Activated CD8-positive, alpha-beta memory T cell treated with anti-CD3 and anti-CD28 coated beads for 24 hours (primary cell): ENCODE data around the gene TMEM150C.
"Not testable (repeated sequence)": the region's sequence is repeated elsewhere in the genome, so short reads cannot be mapped to it uniquely, and the experiment has no call there.

Source experiments
- DNase-seq: peaks from one replicate; pipeline ENCODE4 v3.0.0-alpha.2; 2020

The TMEM150C gene

GRCh38 chr4:82510216-82510615 lies 51.6 kb downstream of the TMEM150C start:
- DNase-seq, result no peak

DNA sequence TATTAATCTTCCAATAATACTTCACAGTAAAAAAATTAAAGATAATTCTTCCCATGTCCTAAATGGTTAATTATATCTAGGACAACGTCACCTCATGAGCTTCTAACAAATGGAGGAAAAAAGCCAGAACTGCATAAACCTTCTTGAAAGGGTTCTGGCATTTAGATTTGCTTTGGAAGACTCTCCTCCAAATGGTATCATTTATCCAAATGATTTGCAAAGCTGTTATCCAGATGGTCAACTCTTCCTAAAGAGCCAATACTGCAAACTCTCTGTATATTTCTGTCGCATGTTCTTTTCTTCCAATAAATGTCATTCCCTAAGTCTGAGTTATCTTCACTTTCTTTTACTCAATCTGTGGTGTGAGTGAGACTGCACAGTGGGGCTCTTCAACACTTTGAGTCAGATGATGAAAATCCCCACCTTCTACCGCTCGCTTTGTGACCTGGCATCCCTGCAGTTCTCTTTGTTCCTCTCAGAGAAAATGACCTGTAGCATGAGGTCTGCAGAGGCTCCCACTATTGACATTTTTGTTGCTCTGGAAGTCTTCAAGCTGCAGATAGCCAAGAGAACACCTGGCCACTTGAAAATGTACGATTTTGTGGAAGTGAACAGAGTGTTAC lies 52.9 kb downstream of the TMEM150C start:
- no peak for DNase-seq

- DNase-seq, result no peak
These were observed 53.8 kb downstream of the TMEM150C start for GRCh38 chr4:82508011-82508410.

DNA sequence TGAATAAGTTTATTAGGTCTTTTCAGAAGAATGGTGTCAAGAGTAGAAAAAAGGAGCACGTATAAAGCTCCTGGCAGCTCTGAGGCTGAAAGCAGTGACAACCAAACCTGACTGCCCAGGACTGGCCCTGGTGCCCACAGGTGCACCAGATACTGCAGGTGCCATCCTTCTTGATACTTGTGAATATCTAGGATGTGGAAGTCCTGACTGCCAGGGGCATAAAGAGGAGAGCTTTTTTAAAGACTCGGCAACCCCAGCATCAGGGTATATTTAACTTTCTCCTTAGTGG lies 60.7 kb downstream of the TMEM150C start:
- no peak for DNase-seq

DNA sequence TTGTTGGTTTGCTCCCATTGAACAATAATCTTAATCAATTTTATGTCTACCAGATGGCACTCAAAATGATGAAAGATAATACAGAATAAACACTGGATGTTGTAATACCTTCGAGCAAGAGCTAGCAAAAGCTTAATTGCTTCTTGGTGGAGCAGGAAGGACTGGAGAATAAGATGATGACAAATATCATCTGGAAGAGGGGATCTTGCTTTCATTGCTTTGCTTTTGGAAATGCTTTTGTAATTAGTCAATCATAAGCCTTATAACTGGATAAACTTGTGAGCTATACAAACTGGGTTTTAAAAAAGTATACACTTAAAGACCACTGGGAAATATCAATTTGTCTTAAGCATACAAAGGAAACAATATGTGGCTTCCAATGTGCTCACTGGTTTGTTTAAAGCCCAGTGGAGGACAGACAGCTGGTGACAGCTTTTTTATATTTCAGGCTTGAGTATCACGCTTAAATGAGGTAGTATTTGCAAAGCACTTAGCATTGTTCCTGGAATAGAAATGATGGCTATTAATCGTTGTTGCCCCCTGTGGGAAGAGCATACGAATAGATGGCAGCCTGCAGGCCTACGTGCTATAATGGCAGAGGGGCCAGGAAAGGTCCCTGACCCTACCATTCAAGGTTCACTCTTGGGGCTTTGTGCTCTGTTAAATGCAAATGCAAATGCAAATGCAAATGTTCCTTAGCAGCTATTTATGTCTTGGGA lies 61.2 kb downstream of the TMEM150C start:
- DNase-seq, result no peak

- DNase-seq, result no peak
These were observed 61.9 kb downstream of the TMEM150C start for GRCh38 chr4:82499738-82500434.

GRCh38 chr4:82496349-82496748 lies 65.4 kb downstream of the TMEM150C start:
- DNase-seq, result no peak

DNA sequence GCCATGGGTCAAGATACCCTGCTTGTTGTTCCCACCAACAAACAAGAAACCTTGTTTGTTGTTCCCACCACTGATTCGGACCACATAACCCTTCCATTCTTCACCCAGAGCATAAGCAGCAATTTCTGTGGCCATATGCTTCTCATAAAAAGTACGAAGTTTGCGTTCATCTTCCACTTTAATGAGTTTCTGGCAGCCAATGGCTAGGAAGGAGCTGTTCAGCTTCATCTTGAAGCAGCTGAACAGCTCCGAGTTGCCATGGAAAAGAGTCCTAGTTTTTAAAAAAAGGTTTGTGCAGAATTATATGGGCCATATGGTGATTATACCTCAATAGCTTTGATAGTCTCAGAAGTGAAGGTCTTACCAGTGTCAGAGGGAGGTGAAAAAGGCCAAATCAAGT lies 66.1 kb downstream of the TMEM150C start:
- DNase-seq, result no peak

DNA sequence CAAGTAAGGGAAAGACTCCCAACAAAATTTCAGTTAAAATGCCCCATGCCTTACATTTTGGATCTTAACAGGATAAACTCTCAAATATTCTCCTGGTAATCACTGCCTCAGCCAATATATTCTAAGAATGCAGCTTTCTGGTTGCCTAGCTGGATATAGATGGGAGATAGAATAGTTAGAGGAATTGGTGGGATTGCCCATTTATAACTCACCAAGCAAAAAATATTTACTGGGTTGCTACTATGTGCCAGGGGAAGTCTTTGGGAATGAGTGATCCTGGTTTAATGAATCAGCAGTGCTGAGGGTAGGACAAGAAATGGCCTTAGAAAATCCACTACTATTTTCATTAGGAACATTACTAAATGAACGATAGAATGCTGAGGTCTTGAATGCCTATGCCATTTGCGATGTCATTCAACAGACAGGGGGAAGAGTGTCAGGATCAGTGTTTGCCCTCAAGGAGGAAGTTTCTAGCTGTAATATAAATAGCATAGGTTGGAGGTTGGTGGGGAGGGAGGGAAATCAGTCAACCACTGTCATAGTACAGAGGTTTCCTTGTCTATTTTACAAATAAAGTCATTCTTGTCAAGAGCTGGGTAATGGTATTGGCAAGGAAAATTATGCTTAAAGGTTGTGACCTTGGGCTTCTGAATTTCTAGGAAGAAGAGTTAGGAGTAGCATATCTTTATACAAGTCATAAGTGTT lies 67.9 kb downstream of the TMEM150C start:
- no peak for DNase-seq

DNA sequence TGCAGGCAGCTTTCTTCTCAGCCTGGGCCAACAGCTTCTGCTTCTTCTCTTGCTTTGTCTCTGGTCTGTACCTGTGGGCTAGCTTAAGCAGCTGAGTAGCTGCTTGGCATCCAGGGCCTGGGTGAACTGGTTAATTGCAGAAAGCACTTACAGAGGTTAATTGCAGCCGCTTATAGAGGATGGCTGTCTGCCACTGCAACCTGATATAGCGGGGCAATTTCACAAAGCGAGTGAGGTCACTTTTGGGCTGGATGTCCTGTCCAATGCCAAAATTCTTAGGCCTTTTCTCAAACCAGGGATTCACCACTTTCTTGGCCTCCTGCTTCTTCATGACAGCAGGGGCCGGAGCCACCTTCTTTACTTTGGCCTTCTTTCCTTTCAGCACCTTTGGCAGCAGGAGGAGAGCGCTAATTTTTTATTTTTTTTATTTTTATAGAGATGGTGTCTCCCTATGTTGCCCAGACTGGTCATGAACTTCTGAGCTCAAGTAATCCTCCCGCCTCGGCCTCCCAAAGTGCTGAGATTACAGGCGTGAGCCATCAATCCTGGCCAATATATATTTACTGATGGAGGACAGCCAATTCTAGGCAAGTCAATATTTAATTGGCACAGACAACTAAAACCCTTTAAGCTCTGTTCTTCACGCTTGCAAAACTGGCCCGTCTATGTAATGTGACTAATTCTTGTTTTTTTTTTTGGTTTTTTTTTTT lies 70.4 kb downstream of the TMEM150C start:
- DNase-seq, result no peak

- DNase-seq, result no peak
These were observed 71.8 kb downstream of the TMEM150C start for GRCh38 chr4:82489987-82490386.

GRCh38 chr4:82489076-82489475 lies 72.7 kb downstream of the TMEM150C start:
- DNase-seq, result no peak

DNA sequence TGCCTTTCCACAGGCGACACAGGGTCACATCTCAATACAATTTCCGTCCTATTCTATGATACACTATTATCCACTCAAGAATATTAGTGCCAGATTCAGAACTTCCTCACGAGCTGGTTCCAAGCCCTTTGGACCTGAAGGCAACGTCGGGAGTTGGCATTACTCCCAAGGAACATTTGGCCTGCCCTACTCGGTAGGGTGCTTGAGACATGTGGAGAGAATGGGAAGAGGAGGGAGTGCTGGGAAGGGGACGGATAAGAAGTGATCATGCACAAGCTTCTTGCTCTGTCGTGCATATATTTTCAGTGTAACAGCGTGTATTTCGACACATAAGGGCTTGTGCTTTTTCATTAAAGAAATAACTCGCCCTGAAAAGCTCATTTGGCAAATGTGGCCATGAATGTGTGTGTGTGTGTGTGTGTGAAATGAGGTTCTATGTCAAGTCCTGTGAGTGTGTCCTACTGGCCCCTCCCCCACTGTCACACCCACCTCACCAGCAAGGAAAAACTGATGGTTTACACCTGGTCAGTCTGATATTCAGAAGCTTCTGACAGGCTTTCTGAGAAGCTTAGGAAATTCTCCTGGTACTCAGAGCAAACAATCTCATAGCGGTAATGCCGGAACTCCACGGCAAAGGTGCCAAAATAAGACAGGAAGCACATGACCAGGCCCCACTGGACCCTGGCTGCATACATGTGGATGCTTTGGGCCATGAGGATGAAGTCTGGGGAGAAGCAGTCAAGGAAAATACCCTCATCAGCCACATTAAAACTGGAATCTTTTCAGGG lies 76.6 kb downstream of the TMEM150C start:
- DNase-seq, result no peak

GRCh38 chr4:82482387-82482786 lies 79.4 kb downstream of the TMEM150C start:
- DNase-seq, result no peak

DNA sequence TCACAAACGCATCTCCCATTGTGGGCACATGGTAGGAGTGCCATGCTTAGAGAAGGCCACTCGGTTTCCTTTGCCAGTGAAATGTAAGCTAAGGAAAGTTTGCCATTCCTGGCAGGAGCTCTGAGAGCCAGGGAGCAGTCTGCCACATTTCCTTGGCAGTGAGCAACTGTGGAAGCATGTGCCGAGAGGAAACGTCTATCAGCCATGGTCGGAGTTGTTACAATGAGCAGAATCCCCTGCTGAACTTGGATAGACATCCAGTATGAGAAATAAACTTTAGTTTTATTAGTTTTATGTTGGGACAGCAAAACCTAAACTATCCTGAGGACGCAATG lies 80.3 kb downstream of the TMEM150C start:
- no peak for DNase-seq

- DNase-seq, result no peak
These were observed 80.8 kb downstream of the TMEM150C start for GRCh38 chr4:82480771-82481505.

DNA sequence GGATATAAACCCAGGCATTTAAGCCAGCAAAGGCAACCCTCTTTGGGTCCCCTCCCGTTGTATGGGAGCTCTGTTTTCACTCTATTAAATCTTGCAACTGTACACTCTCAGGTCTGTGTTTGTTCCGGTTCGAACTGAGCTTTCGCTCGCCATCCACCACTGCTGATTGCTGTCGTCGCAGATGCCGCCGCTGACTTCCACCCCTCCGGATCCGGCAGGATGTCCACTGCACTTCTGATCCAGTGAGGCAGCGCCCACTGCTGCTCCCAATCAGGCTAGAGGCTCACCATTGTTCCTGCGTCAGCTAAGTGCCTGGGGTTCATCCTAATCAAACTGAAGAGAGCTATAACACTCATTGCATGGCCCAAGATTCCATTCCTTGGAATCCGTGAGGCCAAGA lies 82.2 kb downstream of the TMEM150C start:
- no peak for DNase-seq

DNA sequence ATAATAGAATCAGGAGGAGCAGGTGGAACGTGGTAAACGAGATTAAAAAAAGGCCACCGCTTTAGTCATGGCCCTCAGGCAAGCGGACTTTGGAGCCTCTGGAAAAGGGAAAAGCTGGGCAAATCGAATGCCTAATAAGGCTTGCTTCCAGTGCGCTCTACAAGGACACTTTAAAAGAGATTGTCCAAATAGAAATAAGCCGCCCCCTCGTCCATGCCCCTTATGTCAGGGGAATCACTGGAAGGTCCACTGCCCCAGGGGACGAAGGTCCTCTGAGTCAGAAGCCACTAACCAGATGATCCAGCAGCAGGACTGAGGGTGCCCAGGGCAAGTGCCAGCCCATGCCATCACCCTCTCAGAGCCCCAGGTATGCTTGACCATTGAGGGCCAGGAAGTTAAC lies 84.3 kb downstream of the TMEM150C start:
- DNase-seq, result not testable (repeated sequence)

DNA sequence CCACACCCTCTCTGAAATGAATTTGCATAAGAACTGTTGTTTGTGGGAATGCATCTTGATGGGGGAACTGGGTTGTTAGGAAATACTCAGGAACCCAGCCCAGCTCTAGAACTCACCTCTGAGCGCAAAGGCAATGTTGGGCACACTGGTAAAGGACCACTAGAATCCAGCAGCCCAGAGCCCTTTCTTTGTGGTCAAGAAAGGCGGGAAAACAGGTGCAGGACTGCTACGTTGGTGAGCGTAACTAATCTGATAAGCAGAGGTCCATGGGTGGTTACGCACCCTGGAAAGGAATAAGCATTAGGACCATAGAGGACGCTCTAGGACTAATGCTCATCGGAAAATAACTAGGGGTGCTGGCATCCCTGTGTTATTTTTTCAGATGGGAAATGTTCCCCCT lies 85.9 kb downstream of the TMEM150C start:
- DNase-seq, result not testable (repeated sequence)

DNA sequence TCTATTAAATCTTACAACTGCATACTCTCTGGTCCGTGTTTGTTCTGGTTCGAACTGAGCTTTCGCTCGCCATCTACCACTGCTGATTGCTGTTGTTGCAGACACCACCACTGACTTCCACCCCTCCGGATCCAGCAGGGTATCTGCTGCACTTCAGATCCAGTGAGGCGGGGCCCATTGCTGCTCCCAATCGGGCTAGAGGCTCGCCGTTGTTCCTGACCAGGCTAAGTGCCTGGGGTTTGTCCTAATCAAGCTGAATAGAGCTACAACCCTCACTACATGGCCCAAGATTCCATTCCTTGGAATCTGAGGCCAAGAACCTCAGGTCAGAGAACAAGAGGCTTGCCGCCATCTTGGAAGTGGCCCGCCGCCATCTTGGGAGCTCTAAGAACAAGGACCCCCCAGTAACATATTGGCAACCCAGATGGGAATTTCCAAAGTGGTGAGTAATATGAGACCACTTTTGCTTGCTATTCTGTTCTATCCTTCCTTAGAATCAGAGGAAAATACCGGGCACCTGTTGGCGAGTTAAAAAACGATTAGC lies 88.1 kb downstream of the TMEM150C start:
- no peak for DNase-seq

- DNase-seq, result not testable (repeated sequence)
These were observed 88.7 kb downstream of the TMEM150C start for GRCh38 chr4:82473080-82473479.
